ENCODE data around the gene ETV3L.
"Not testable (repeated sequence)": the region's sequence is repeated elsewhere in the genome, so short reads cannot be mapped to it uniquely, and the experiment has no call there.

ETV3L gene

GRCh38 chr1:157085421-157085820 is 14.2 kb downstream of the ETV3L start:
- DNase-seq (ENCODE audit: low read depth): no peak
- TF ChIP-seq CTCF (IDR thresholded peaks at IDR 0.05; ENCODE audit: insufficient read depth, low read depth, low read length, missing control alignments): no peak
- no peak overlapping the region for H3K4me3 ChIP-seq (ENCODE audit: low read depth, low read length)

- TF ChIP-seq CTCF (IDR thresholded peaks at IDR 0.05; ENCODE audit: insufficient read depth, low read depth, low read length, missing control alignments): no peak
- H3K4me3 ChIP-seq (ENCODE audit: low read depth, low read length): no peak overlapping the region
- no peak for DNase-seq (ENCODE audit: low read depth)
Observed at GRCh38 chr1:157084720-157085119, 14.9 kb downstream of the ETV3L start.

DNA sequence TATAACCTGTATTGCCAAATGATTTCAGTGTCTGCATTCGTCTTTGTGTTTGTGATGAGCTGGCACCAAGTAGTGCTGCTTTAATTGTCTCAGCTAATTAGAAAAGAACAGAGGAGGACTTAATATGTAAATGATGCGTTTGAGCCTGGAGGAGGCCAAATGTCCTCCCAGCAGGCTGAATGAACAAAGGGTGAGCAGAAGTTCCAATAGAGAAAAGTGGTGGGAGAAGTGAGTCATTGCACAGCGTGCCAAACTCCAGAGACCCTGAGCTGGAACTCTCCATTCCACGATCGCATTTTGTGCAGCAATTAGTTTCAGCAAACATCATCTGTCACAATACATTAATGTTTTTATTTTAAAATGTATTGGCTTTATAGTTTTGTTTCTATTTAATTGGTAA is 17.9 kb downstream of the ETV3L start:
- no peak for TF ChIP-seq CTCF (IDR thresholded peaks at IDR 0.05; ENCODE audit: insufficient read depth, low read depth, low read length, missing control alignments)
- H3K4me3 ChIP-seq (ENCODE audit: low read depth, low read length): no peak overlapping the region
- no peak for DNase-seq (ENCODE audit: low read depth)

DNA sequence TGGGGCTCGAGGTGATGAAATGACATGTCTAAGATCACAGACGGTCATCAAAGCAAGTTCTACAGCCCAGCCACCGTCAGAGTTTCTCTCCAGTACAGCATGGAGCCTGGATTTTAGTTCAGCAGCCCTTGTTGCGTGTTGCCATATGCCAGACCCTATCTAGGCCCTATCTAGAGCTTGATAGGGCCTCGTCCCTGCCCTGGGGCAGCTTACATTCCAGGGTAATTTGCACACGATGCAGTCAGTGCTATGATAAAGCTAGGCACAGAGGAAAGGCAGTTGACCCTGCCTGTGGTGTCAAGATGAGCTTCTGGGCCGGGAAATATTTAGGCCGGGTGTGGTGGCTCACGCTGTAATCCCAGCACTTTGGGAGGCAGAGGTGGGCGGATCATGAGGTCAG is 18.9 kb downstream of the ETV3L start:
- no peak overlapping the region for H3K4me3 ChIP-seq (ENCODE audit: low read depth, low read length)
- no peak for TF ChIP-seq CTCF (IDR thresholded peaks at IDR 0.05; ENCODE audit: insufficient read depth, low read depth, low read length, missing control alignments)
- DNase-seq (ENCODE audit: low read depth): no peak

DNA sequence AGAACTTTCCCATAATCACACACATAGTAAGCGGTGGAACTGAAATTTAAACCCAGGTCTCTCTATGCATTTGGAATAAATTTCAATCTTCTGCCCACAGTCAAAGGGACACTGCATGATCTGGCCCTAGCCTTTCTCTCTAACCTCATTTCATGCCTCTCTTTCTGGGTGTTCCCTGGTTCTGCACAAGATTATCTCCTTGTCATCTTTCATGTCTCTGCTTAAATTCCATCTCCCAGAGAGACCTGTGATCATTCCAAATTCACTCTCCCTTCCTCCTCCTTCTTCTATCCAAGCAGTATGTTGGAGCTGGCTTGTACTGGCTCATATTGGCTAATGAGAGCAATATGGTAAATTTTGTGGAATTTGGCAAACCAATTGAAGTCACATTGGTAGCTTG is 22.2 kb downstream of the ETV3L start:
- no peak for TF ChIP-seq CTCF (IDR thresholded peaks at IDR 0.05; ENCODE audit: insufficient read depth, low read depth, low read length, missing control alignments)
- DNase-seq (ENCODE audit: low read depth): no peak
- H3K4me3 ChIP-seq (ENCODE audit: low read depth, low read length): no peak overlapping the region

- TF ChIP-seq CTCF (IDR thresholded peaks at IDR 0.05; ENCODE audit: insufficient read depth, low read depth, low read length, missing control alignments): peak; percentile 59
- H3K4me3 ChIP-seq (ENCODE audit: low read depth, low read length): no peak overlapping the region
- peak; percentile 61 for DNase-seq (ENCODE audit: low read depth)
Observed at GRCh38 chr1:157073944-157074685, 25.5 kb downstream of the ETV3L start.

GRCh38 chr1:157069601-157070000 is 30.0 kb downstream of the ETV3L start:
- no peak for TF ChIP-seq CTCF (IDR thresholded peaks at IDR 0.05; ENCODE audit: insufficient read depth, low read depth, low read length, missing control alignments)
- no peak for DNase-seq (ENCODE audit: low read depth)
- no peak overlapping the region for H3K4me3 ChIP-seq (ENCODE audit: low read depth, low read length)

DNA sequence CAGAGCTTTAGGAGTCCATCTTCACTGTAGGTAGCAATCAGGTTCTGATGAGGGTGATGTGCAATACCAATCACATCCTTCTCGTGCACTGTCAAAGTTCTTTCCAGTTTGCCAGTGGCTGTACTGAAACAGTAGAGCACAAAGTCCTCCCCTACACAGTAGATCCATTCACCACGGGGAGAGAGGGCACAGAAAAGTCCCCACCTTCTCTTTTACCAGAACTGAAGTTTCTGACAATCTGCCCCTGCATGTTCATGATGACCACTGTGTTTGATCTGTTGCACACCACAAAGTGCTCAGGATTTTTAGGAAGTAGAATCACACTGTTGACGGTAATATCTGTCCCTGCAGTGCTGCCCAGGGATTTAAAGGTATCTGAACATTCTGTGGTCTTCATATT is 40.4 kb downstream of the ETV3L start:
- not testable (repeated sequence) for H3K4me3 ChIP-seq (ENCODE audit: low read depth, low read length); DNase-seq (ENCODE audit: low read depth)

All from GM12865 (cell line).